ENCODE results near the gene GPC6.

The GPC6 gene

DNA sequence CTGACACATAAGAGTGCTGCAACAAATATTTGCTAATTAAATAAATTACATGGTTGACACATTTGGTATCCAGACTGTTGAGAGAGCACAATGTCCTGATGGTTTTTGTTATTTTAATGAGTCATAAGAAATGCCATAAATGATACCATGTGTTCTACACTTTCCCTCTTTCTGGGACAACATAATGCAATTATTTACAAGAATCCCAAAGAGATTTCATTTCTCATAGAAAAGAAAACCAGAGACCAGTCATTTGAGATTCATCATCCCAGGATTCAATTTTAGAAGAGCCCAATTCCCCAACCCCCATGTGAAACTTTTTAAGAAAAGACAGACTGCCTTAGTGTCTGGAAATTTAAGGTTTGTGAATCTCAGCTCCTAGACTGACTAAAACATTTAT is 853.3 kb downstream of the GPC6 start:
- no peak for DNase-seq

DNA sequence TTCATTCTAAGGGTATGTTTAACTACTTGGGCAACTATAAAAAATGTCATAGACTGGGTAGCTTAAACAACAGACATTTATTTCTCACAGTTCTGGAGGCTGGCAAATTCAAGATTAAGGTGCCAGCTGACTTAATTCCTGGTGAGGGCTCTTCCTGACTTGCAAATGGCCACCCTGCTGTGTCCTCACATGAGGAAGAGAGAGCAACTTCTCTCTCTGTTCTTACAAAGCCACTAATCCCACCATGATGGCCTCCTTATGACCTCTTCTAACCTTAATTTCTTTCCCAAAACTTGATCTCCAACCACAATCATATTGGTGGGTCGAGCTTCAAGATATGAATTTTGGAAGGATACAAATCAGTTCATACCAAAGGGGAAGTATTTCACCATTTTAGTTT is 853.9 kb downstream of the GPC6 start:
- no peak for DNase-seq

DNA sequence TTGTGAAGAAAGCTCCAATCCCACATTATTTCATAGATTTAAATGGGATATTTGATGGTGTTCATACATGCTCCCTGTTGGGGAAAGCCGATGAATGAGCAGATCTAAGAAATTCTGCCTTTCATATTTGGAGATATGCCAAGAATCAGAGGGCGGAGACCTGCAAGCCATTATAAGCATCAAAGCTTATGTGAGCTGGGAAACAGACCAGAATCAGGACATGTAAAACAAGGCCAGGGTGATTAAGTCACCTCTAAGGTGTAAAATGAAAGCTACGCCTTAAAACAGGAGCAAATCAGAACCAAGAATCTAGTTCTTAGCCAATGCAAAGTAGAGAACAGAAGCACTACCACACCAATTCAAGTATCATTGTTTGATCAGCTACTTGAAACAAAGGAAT is 860.5 kb downstream of the GPC6 start:
- DNase-seq = no peak

DNA sequence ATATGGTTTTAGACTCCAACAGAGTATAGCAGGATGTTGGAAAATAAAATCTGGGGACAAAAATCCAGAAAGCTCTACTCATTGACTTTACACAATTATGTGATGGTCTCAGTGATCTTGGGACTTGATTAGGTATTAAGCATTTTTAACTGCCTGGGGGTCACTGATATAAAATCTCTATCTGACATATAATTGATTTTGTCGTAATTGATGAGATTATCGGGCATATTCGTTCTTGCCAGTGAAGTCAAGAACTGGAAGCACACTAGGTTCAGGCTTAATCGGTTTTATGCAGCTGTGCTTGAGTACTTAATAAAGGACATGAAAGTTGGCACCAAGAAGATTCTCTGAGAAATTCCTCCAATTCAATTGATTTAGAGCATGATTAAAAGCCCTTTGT is 862.1 kb downstream of the GPC6 start:
- no peak for DNase-seq

DNA sequence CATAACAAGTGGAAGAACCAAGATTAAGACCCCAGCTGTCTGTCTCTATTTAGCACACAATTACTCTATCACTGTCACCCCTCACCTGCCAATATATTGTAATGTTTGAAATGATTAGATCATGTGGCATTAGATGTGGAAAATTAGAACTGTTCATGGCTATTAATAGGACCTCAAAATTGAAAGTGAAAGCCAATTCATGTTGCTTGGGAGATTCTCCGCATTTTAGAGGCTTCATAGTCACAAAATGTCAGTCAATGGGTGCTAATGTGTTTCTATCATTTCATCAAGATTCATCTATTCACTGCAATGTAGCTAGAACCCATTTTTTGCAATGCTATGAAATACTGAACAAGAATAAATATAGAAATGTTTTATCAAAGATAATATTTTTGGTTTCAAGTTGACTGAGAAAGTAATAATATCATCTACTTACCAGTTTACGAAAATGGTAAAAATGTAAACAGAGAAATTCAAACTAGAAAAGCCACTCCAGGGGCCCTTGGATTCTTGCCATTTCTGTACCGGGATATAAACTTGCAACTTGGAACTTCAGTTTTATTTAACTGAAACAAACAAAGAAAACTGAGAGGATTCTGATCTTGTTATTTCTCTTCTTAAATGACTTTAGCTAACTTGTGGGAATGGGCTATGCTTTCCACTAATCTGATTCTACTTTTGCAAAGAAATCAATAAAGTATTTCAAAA is 864.3 kb downstream of the GPC6 start:
- no peak for DNase-seq

DNA sequence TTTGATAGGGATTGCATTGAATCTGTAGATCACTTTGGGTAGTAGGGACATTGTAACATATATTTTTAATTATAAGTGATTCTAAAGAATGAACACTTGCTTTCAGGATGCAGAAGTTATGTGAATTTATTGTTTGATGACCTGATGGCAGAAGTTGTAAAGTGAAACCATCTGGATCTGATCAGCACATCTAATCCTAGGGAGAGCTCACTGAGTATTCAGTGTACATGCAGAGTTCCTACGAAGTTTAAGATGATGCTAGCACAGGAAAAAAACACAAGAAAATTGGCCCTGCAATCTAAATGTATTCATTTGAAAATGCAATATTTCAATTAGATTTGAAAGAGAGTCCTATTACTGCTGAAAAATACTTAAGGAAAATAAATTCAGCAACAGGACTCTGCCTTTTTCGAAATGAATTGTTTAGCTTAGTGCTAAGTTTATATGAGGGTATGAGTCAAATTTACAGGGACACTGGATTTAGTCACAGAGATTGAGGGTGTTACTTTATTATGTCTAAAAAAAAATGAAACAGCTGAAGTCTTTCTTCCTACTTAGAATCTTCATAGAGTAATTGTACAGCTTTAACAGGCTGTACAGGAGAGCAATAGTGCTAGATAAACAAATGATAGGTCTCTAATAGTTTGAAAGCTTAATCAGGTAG is 867.2 kb downstream of the GPC6 start:
- DNase-seq = no peak

DNA sequence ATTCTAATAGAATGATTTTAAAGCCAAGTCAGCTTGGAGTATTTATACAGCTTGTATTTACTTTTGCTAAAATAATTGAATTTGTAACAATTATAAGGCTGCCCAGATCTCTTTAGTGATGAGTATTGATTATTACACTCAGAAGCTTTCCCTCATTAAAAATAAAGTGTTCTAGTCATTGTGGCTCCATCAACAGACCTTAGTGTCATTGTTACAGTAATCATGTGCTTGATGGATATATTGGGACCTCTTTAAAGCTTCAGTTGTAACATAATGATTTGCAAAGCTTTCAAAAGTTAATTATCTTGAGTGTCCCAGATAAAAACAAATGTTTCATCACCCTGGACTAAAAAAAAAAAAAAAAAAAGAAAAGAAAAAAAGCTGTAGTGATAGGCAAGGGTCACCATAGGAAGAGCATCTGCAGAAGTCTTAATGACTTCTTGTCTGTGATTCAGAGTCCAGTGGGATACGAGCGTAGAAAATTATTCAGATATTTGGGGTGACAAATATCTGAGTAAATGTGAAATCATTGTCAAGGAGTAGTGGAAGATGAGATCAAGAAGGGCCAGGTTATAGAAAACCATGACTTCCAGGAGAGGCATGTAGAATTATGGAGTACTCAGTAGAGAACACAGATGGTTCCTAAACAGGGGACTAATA is 883.2 kb downstream of the GPC6 start:
- no peak for DNase-seq

DNA sequence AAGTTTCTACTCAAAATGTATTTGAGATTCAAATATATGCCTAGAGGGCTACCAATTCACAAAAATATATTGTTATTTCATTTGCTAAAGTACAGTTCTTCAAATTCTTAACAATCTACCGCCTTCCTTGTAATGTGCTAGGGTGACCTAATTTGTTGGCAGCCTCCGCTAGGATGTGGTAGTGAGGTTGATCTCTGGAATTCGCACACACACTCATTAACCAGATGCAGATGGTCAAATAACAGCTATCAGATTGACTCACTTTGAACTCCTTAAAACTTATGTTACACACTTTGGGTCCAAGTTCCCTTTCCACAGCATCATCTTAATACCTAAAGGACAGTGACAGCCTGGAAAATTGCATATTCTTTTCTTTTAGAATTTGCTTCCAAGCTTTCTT is 885.6 kb downstream of the GPC6 start:
- no peak for DNase-seq

DNA sequence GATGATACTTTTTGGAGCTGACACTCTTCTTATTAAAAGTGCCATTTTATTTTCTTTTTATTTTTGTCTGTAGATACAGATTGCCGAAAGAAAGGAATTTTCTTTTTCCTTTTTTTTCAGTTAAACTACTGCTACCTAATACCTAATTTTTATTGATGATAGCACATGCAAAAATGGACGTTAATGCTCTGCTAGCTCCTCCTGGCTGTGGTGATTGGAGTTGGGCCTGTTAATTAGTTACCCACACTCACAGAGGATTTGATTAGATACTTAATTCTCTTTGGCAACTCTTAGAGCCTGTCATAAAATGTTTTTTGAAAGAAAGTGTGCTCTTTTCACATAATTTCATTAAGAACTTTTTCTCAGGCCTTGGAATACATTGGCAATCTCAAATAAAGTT is 886.1 kb downstream of the GPC6 start:
- no peak for DNase-seq

DNA sequence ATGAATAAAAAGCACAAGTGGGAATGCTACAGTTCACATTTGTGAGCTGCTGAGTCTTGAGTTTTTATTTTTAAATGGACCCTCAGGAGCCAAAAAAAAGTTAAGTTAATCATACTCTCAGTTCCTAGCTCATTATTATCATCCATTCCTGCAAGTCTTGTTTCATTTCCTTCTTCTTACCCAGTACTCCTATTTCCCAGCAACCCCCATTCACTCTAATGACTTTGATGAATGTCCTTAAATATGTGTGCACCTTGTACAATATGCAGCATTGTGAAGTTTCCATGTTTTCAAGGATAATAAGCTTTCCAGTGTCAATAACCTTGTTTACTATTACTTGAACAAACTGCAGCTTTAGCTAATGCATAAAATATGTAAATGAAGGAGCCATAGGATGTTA is 886.6 kb downstream of the GPC6 start:
- no peak for DNase-seq

DNA sequence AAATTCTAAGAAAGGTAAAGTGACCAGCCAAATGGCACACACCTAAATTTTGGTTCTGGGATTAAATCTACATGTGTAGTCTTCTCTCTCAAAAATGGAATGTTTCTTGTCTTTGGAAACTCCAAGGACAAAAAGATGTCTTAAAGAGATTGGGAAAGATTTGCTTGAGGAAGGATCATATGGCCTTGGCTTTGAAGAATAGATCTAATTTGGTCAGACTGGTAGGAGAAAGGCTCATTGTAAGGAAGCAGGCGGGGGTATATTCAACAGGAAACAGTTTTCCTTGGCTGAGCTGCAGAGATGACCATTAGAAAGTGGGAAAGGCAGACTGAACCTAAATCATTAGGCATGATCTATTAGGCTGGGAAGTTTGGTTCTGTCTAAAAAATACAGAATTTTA is 887.6 kb downstream of the GPC6 start:
- no peak for DNase-seq

DNA sequence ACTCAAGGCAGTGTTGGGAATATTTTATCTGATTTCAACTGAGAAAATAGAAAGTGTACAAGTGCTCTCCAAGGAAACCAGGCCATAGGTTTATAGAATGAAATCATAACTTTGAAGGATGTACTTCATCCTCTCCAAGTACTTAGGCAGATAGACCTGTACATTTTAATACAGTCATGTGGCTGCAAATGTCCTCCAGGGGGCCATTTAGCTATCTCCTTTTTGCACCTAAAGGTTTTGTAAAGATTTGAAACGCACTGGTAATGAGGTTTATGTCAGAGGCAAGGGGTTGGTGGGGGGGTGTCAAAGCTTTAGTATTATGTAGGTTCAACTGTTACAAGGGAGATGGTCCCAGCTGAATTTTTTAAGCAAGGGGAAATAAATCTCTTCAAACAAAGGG is 888.4 kb downstream of the GPC6 start:
- no peak for DNase-seq

DNA sequence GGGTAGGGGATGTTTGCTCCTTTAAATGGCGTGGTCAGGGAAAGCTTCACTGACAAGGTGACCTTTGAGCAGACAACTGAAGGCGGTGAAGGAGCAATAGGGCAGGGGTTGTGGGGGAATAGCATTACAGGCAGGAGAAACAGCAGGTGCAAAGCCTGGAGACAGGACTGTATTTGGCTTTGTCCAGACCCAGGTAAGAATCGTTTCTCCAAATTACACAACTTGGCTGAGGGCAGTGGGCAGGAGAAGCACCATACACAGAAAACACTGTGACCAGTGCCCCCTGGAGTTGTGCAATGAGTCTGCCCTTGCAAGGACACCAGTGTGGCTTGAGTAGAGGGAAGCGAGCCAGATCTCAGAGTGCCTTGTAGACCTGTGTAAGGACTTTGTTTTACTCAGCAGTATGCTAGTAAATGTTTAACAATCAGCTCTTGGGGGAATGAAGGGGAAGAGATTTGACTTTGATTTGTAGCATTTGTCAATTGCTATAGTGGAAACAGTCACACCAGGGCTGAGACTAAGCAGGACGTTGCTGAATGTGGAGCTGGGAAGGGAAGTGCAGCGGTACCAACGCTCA is 892.8 kb downstream of the GPC6 start:
- no peak for DNase-seq

DNA sequence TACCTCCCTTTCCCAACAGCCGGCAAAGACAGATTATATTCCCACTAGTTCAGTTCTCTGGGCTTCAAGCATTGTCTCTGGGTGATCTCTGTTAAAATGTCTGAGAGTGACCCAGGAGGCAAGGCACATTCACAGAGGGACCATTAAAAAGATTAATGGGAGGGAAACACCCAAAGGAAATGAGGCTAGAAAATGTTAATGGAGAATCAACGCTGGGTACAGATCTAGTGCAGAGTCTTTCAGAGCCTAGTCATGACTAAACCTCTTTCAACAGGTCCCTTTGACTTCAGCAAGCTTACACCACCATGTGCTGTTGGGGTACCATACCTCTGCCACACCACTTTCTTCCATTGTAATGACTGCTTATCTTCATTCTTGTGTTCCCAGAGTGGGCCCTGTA is 894.3 kb downstream of the GPC6 start:
- DNase-seq = no peak

DNA sequence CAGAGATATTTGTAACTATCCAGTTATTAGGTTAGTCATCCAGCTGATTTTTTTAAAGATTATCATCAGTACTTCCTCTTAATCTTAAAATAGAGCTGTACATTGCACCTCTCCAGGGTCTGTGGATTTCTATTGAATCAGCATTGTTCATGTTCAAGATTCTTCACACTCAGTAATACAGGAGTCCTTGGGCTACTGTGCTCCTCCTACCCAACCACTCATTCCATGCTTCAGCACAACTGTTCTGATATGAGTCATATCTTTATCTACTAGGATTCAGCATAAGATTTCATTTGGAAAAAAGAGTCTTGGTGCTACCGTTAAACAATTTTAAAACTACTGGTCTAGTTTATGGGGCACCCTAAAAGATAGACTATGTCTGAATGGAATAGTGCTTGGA is 895.1 kb downstream of the GPC6 start:
- no peak for DNase-seq

DNA sequence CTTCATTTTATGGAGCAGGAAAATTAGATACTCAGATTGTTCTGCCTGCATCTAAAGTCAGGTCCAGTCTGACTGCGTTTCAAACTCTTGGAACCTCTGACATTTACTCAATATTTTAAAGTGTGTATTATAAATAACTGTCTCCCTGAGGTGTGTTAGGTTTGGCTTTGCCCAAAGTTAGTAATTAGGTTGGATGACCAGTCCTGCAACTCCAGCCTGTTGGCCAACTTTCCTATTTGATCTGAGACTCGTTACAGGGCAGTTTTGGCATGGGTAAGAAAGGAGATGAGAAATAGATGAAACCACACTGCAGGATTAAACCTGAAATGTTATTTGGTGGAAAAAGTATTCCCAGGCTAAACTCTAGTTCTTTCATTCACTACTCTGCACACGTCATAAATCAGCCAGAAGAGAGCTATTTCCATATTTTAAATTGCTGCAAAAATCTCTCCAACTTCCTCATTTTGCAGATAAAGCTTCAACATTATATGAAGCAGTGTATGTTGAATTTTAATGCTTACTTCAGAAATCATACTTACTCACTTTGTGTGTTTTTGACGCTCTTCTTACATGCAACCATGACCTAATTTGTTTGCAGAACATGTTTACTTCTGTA is 895.8 kb downstream of the GPC6 start:
- no peak for DNase-seq

DNA sequence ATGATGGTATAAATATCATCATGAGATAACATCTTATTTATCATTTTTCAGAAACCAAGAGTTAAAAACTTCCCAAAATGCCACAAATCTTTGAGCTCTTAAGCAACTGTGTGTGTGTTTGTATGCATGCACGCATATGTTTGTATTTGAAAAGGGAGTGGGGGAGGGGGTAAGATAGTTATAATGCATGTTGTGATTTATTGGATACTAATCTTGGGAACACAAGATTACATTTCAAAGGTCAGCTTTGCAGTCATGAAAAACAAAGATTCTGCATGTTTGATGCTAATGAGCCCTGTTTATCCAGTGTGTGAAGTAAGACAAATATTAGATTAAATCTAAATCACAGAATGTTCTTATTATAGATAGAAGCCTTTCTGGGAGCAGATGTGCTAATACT is 897.0 kb downstream of the GPC6 start:
- DNase-seq = no peak

DNA sequence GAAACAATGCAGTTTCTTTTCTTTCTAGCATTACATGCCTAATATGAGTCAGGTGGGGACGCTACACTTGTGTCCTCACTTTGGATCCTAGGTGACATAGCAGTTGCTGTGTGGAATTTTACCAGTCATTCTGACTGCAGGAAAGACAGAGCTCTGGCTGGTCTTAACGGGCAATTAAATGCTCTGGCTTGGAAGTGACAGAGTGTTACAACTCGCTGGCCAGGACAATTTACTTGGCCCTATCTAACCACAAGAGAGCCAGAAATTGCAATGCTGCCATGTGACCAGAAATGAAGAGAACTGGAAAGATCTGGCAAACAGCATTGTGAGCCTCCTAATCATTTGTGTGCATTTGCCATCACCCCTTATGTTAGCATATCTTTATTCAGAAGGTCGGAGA is 901.8 kb downstream of the GPC6 start:
- DNase-seq = no peak

DNA sequence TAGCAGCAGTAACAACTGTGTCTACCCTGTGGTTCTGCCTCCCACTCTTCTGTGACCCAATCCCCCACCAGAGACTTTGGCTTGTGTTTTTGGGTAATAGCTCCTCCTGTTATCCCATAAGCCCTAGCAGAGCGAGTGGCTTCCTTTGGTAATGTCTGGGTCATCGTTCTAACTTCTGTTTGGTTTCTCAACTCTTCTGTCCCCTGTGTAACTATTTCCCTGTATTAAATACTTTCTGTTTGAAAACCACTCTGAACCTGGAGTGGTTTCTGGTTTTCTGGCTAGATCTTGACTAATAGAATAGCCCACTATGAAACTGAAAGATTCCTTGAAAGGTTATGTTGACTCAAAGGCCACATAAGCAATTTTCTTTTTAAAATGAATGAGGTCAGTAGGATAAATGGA is 902.9 kb downstream of the GPC6 start:
- DNase-seq = no peak

DNA sequence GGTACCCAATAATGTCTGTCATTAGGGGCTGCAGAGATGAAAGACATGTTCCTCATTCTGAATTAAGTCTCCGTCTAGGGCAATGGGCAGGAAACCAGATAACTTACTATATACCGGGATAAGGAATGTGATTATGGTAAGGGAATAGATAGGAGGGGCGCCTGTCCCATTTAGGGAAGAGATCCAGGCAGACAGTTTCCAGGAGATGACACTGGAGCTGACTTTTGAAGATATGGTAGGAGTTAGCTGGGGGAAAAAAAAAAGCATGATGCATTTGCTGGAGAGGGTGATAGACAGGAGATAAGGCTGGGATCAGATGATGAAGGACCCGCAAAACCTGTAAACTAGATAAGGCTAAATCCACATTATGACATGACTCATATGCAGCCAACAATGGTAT is 912.2 kb downstream of the GPC6 start:
- no peak for DNase-seq

DNA sequence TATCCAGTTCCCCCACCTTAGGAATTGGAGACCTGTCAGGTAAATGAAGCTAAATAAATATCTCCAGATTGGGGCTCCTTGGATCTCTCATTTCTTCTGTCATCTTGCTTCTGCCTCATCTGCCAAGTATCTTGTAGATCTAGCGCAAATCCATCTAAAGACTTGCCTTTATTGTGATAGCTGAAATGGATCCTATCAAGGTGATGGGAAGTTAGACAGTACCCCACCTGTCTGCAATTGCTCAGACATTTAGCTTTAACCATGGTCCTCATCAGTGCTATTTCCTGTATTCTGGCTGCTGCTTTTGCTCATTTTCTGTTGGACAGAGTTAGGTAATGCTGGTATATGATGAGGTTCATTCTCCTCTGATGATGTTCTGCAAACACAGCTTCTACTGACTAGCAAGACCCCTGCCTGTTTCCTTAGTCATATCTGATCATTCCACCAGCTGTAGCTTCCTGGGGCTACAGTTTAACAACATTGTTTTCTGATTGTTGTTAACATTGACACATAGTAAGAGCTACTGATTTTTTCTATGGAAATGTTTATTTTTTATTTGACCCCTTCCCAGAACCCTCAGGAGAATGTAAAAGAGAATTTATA is 912.9 kb downstream of the GPC6 start:
- no peak for DNase-seq

DNA sequence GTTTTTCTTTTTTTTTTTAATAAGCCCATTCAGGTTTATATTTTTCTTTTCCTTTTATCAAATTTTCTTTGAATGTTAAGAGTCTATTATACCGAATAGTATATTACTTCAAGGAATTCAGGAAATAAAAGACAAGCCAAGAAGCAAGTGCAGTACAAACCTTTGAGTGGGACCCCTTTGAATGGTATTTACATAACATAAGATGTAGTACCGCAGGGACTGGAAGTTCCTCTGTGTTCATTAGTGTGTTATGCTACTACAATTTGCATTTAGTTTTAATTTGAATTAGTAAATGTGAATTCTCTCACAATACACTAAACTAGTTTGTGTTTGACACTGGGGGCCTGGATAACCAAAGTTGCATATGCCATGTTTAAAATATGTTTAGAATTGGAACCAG is 913.4 kb downstream of the GPC6 start:
- DNase-seq = no peak

DNA sequence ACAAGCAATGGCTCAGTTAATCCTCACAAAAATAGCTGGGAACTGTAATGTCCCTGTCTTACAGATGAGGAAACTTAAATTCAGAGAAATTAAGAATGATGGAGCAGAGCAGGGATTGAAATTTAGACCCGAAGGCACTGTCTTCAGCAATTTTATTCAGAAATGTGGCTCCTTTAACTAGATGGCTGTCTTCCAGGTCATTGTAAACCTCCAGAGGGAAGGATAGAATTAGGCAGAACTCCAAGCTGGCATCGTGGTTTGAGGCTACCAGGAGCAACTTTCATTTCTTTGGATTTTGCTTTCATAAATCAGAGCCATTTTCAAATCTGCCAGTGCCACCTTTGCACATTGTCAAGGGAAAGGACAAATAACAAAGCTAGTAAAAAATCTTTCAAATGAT is 913.9 kb downstream of the GPC6 start:
- no peak for DNase-seq

Measured in MV-4-11 (cell line).